K562 (cell line): ENCODE data around the gene STARD13. TPM values are rescaled to one million over a fixed set of nuclear protein-coding genes. Genes with fewer than 3 reads are reported as not detected.

Experiments used
- ATAC-seq: fragments of 200-7000 bp; cut with Tn5 transposase; 3 replicates; pipeline ENCODE4 v1.9.1; 2020; ENCODE audit warnings: moderate library complexity
- BruUV-seq: library from RNA; stranded (reverse); fragments of 400-500 nt; replicated peaks from 2 replicates; lab custom pipeline; 2021; lab: Mats Ljungman, UMichigan
- CTCF ChIA-PET: fragments of 300-600 bp; formaldehyde crosslinking; extraction: SDS; loops from one replicate; lab custom pipeline; 2021; ENCODE audit warnings: low intra/inter-chr PET ratio; lab: Yijun Ruan, JAX
- POLR2A ChIA-PET: fragments of 300-600, 350-650 bp; sonication (Branson Sonifier 250); formaldehyde crosslinking; extraction: SDS; loops from one replicate; lab custom pipeline; 2021; ENCODE audit warnings: antibody characterized with exemption, inconsistent platforms; lab: Yijun Ruan, JAX
- DNase-seq, 4 experiments: peaks; one replicate each; pipeline versions ENCODE4 v3.0.0 to v3.0.0-alpha.2; 2011 to 2018; ENCODE audit warnings: low spot score in 3 of 4, mixed read lengths in 3 of 4; ENCODE audit errors: extremely low read depth in 1 of 4
- FAIRE-seq: peaks from 2 replicates; lab custom pipeline; 2011; peaks lifted over from hg19 to GRCh38; lab: Jason Lieb, UNC
- H2AFZ ChIP-seq: 2 replicates; pipeline ENCODE4 v1.6.0; 2011; ENCODE audit warnings: low read depth, low read length, control low read depth, inconsistent platforms
- H3K27ac ChIP-seq: fragments of 200-600 bp; 3 replicates; pipeline ENCODE4 v1.8.0; 2011; ENCODE audit warnings: low read depth, mild to moderate bottlenecking, control low read depth, inconsistent platforms, low read length, moderate library complexity, mixed read lengths; ENCODE audit errors: extremely low read depth
- H3K27me3 ChIP-seq, 2 experiments: fragments of 300-600 bp in 1 of 2; 2 replicates in 1 of 2; 3 replicates in 1 of 2; pipeline versions ENCODE4 v1.6.0 to v1.8.0; 2011; ENCODE audit warnings: inconsistent platforms in 2 of 2, low read length in 2 of 2, mild to moderate bottlenecking in 1 of 2, mixed read lengths in 1 of 2, moderate library complexity in 1 of 2; ENCODE audit not compliant: control insufficient read depth in 2 of 2, insufficient read depth in 2 of 2
- H3K36me3 ChIP-seq: fragments of 300-600 bp; 3 replicates; pipeline ENCODE4 v1.8.0; 2011; ENCODE audit warnings: mild to moderate bottlenecking, low read length, inconsistent platforms; ENCODE audit not compliant: control insufficient read depth, insufficient read depth
- H3K4me1 ChIP-seq, 2 experiments: fragments of 200-600 bp in 1 of 2; replicated peaks in 1 of 2; 2 replicates in 1 of 2; 3 replicates in 1 of 2; pipeline versions ENCODE4 v1.5.1 to v1.8.0; 2011; ENCODE audit warnings: inconsistent platforms in 2 of 2, low read length in 2 of 2, mild to moderate bottlenecking in 1 of 2, mixed read lengths in 1 of 2, moderate library complexity in 1 of 2; ENCODE audit not compliant: control insufficient read depth in 2 of 2, insufficient read depth in 2 of 2
- H3K4me2 ChIP-seq: 2 replicates; pipeline ENCODE4 v1.6.1; 2011; ENCODE audit warnings: low read length, control low read depth, inconsistent platforms, mixed read lengths; ENCODE audit not compliant: insufficient read depth
- H3K4me3 ChIP-seq: fragments of 200-600 bp; sonication (generic), shearing (Covaris generic); 2 replicates; pipeline ENCODE4 v1.5.1; 2016; ENCODE audit warnings: control low read depth, inconsistent platforms
- H3K79me2 ChIP-seq: fragments of 200-600 bp; 3 replicates; pipeline ENCODE4 v1.8.0; 2011; ENCODE audit warnings: low read length, inconsistent platforms; ENCODE audit not compliant: control insufficient read depth, insufficient read depth
- H3K9ac ChIP-seq, 2 experiments: 2 replicates each; pipeline versions ENCODE4 v1.6.0 to v1.6.1; 2011; ENCODE audit warnings: low read depth in 2 of 2, low read length in 2 of 2, control low read depth in 1 of 2, inconsistent platforms in 1 of 2, mild to moderate bottlenecking in 1 of 2, mixed read lengths in 1 of 2; ENCODE audit not compliant: insufficient read depth in 1 of 2
- H3K9me1 ChIP-seq: one replicate; pipeline ENCODE4 v1.6.0; 2011; ENCODE audit warnings: inconsistent platforms, mild to moderate bottlenecking, low read length, moderate library complexity; ENCODE audit not compliant: control insufficient read depth, insufficient read depth
- H3K9me3 ChIP-seq: replicated peaks from 2 replicates; pipeline ENCODE4 v1.5.1; 2011; ENCODE audit warnings: low read depth, low read length, inconsistent platforms; ENCODE audit not compliant: control insufficient read depth, insufficient read depth
- H4K20me1 ChIP-seq: replicated peaks from 2 replicates; pipeline ENCODE4 v1.6.1; 2011; ENCODE audit warnings: low read length, inconsistent platforms, mixed read lengths; ENCODE audit not compliant: control insufficient read depth, insufficient read depth
- CBFB ChIP-seq: sonication (generic); formaldehyde crosslinking; IDR thresholded peaks from 2 replicates; pipeline ENCODE4 v1.4.0; 2020; ENCODE audit warnings: mild to moderate bottlenecking, missing genetic modification reagents
- DMBX1 ChIP-seq: fragments of 250-450 bp; sonication (Bioruptor Pico); IDR thresholded peaks from 2 replicates; pipeline ENCODE4 v1.8.0; 2022; ENCODE audit warnings: inconsistent platforms, mild to moderate bottlenecking, moderate library complexity, borderline replicate concordance
- GTF2F1 ChIP-seq: IDR thresholded peaks from 2 replicates; pipeline ENCODE4 v1.6.1; 2011; ENCODE audit warnings: low read depth, low read length, improper control_type of control experiment
- KAT2B ChIP-seq: IDR thresholded peaks from one replicate; pipeline ENCODE4 v1.6.1; 2012; ENCODE audit warnings: low read depth, mild to moderate bottlenecking, control low read depth, inconsistent platforms, low read length, moderate library complexity
- RCOR1 ChIP-seq, 2 experiments: IDR thresholded peaks; 2 replicates each; pipeline ENCODE4 v1.6.1; 2012; ENCODE audit warnings: low read depth in 2 of 2, low read length in 2 of 2, borderline replicate concordance in 1 of 2, improper control_type of control experiment in 1 of 2
- RFX1 ChIP-seq: fragments of 450-650 bp; IDR thresholded peaks from 2 replicates; pipeline ENCODE4 v1.6.1; 2016; ENCODE audit warnings: mild to moderate bottlenecking, moderate library complexity
- SRSF7 ChIP-seq: fragments of 200-400 bp; formaldehyde crosslinking; optimal IDR thresholded peaks from 2 replicates; pipeline ENCODE3; 2017; ENCODE audit warnings: mild to moderate bottlenecking, low read depth, low read length
- ZNF197 ChIP-seq: fragments of 200-800 bp; sonication (Bioruptor generic); IDR thresholded peaks from 2 replicates; pipeline ENCODE4 v1.6.1; 2016; ENCODE audit warnings: low read depth, missing genetic modification characterization, missing compliant biosample characterization
- WGBS: fragments of 100-300 bp; shearing (Covaris generic); methylation state at CpG from one replicate; pipeline ENCODE4 v1.1.6; 2016; ENCODE audit warnings: low coverage, mixed read lengths; ENCODE audit not compliant: insufficient coverage; ENCODE audit errors: missing lambda C conversion rate; 5-methylcytosine and 5-hydroxymethylcytosine counted together
- in situ Hi-C: fragments of 300-500 bp; cut with MboI; formaldehyde crosslinking; loops from 4 replicates; pipeline ENCODE4 v1.15.0; 2018; ENCODE audit warnings: inconsistent platforms, mixed read lengths
- intact Hi-C: fragments of 100-400 bp; cut with micrococcal nuclease; formaldehyde crosslinking; loops from 2 replicates; pipeline ENCODE4 v1.14.2; 2022
- polyA plus RNA-seq, 8 experiments: library from polyadenylated mRNA; depleted of rRNA in 4 of 8; stranded (reverse) in 5 of 8; unstranded in 3 of 8; fragments of >200 nt; fragmentation: Nextera tagmentation in 2 of 8; fragmentation: Illumina TruSeq in 1 of 8; extraction: Ambion mirVana in 2 of 8; extraction: Trizol in 1 of 8; gene quantifications; 2 replicates each; pipeline versions ENCODE4 v1.2.1 to v1.2.3, GENCODE V29; 2011 to 2014; ENCODE audit warnings: inconsistent platforms in 1 of 8, missing spikeins in 1 of 8
- total RNA-seq, 7 experiments: library from RNA; depleted of rRNA in 6 of 7; stranded (reverse); fragments of >200 nt in 6 of 7; fragmentation: Illumina TruSeq in 2 of 7; extraction: Trizol in 2 of 7; gene quantifications; 2 replicates each; pipeline versions ENCODE4 v1.2.1 to v1.2.3, GENCODE V29; 2011 to 2021; ENCODE audit warnings: low replicate concordance in 1 of 7
- TF ChIP-seq, protein P1 (sequence below), 2 experiments: fragments of 450-650 bp in 1 of 2; sonication (generic) in 1 of 2; formaldehyde crosslinking in 1 of 2; IDR thresholded peaks in 1 of 2; conservative IDR thresholded peaks in 1 of 2; 2 replicates each; pipeline versions ENCODE4 v1.6.1 to v1.8.1; 2016 to 2023; ENCODE audit warnings: mild to moderate bottlenecking in 2 of 2, moderate library complexity in 2 of 2, inconsistent platforms in 1 of 2, missing genetic modification reagents in 1 of 2
- TF ChIP-seq, protein P2 (sequence below): fragments of 250-450 bp; sonication (Bioruptor Pico); IDR thresholded peaks from 2 replicates; pipeline ENCODE4 v1.4.0; 2020; ENCODE audit warnings: mild to moderate bottlenecking, moderate library complexity
- TF ChIP-seq, protein P3 (sequence below): fragments of 250-450 bp; sonication (Bioruptor Pico); IDR thresholded peaks from 2 replicates; pipeline ENCODE4 v1.8.0; 2021; ENCODE audit warnings: mild to moderate bottlenecking, moderate library complexity

The STARD13 gene
- total and polyA plus RNA-seq, 9 of the 15 experiments (the other 6 are each of a cell fraction or from before 2014, with no cell fraction given): 0.11 TPM; not detected in 8

DNA sequence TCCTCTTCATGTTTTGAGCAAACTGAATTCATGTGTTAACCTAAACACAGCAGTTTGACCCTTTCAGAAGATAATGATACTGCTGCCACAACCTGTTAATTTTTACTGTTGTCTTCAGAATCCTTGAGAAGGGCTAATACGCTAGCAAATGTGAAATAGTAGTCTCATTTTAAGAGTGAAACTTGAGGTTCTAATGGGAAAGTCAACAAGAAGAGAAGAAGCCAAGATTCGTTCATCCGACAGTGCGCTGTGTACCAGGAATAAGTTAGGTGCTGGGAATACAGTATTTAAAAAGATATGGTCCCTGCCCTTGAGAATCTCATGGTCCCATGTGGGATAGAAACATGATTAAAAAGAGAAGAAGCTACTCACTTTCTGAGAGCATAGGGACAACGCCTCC, 134.9 kb downstream of the STARD13 start:
- Histone ChIP-seq H3K4me2 (no peak overlapping the region), H3K4me3 (no peak overlapping the region), H3K4me1 (no peaks in the 10 kb centered on the region), H3K9me1 (no peaks in the 10 kb centered on the region), H3K9me3 (no peaks in the 10 kb centered on the region), H3K9ac (no peak overlapping the region), H3K79me2 (no peaks in the 10 kb centered on the region), H2AFZ (no peak overlapping the region), H4K20me1 (no peaks in the 10 kb centered on the region), H3K36me3 (no peaks in the 10 kb centered on the region), H3K27me3 (no peaks in the 10 kb centered on the region; a peak in 1 of 5 replicates), H3K27ac (no peak overlapping the region)
- no peak for ATAC-seq
- BruUV-seq: no TSS peak
- intact Hi-C loops: no loop called here
- 5% methylated on average over 5 of the region's 5 CpGs for WGBS
- CTCF ChIA-PET: no interaction called here
- FAIRE-seq: no peak
- no peak for TF ChIP-seq ZNF197 (CRISPR knock-in tag)
- no peak for TF ChIP-seq DMBX1 (CRISPR knock-in tag)
- TF ChIP-seq CBFB (CRISPR knock-in tag): no peak
- no peak for TF ChIP-seq KAT2B
- no peak for TF ChIP-seq RFX1
- TF ChIP-seq, protein P1, sequence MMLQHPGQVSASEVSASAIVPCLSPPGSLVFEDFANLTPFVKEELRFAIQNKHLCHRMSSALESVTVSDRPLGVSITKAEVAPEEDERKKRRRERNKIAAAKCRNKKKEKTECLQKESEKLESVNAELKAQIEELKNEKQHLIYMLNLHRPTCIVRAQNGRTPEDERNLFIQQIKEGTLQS (IDR thresholded peaks at IDR 0.05): no peak
- TF ChIP-seq, protein P1 (CRISPR knock-in tag; conservative IDR thresholded peaks at IDR 0.05): no peak
- TF ChIP-seq GTF2F1: no peak
- TF ChIP-seq SRSF7: no peak
- TF ChIP-seq, protein P2, sequence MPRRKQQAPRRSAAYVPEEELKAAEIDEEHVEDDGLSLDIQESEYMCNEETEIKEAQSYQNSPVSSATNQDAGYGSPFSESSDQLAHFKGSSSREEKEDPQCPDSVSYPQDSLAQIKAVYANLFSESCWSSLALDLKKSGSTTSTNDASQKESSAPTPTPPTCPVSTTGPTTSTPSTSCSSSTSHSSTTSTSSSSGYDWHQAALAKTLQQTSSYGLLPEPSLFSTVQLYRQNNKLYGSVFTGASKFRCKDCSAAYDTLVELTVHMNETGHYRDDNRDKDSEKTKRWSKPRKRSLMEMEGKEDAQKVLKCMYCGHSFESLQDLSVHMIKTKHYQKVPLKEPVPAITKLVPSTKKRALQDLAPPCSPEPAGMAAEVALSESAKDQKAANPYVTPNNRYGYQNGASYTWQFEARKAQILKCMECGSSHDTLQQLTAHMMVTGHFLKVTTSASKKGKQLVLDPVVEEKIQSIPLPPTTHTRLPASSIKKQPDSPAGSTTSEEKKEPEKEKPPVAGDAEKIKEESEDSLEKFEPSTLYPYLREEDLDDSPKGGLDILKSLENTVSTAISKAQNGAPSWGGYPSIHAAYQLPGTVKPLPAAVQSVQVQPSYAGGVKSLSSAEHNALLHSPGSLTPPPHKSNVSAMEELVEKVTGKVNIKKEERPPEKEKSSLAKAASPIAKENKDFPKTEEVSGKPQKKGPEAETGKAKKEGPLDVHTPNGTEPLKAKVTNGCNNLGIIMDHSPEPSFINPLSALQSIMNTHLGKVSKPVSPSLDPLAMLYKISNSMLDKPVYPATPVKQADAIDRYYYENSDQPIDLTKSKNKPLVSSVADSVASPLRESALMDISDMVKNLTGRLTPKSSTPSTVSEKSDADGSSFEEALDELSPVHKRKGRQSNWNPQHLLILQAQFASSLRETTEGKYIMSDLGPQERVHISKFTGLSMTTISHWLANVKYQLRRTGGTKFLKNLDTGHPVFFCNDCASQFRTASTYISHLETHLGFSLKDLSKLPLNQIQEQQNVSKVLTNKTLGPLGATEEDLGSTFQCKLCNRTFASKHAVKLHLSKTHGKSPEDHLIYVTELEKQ (CRISPR knock-in tag): no peak
- no peak for TF ChIP-seq RCOR1 (IDR thresholded peaks at IDR 0.05; ENCODE audit: borderline replicate concordance in 1 of 2, low read depth in 2 of 2, low read length in 2 of 2)
- TF ChIP-seq, protein P3, sequence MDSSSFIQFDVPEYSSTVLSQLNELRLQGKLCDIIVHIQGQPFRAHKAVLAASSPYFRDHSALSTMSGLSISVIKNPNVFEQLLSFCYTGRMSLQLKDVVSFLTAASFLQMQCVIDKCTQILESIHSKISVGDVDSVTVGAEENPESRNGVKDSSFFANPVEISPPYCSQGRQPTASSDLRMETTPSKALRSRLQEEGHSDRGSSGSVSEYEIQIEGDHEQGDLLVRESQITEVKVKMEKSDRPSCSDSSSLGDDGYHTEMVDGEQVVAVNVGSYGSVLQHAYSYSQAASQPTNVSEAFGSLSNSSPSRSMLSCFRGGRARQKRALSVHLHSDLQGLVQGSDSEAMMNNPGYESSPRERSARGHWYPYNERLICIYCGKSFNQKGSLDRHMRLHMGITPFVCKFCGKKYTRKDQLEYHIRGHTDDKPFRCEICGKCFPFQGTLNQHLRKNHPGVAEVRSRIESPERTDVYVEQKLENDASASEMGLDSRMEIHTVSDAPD: no peak
- TF ChIP-seq, all 486 proteins: peak for 0
- in situ Hi-C loops: no loop called here
- DNase-seq: no peak
- POLR2A ChIA-PET: no interaction called here
